Measurements from ENCODE around the gene ROBO1.

ROBO1 gene

GRCh38 chr3:78802562-78802930, 965.3 kb downstream of the ROBO1 start:
- Histone ChIP-seq H3K79me2 (ENCODE audit: insufficient read depth, low read length) (no peaks in the 10 kb centered on the region), H3K36me3 (ENCODE audit: low read length) (no peaks in the 10 kb centered on the region), H3K27me3 (ENCODE audit: low read length) (no peaks in the 10 kb centered on the region), H4K20me1 (ENCODE audit: low read depth, low read length) (no peaks in the 10 kb centered on the region), H3K9ac (ENCODE audit: low read length) (no peak overlapping the region), H3K4me2 (ENCODE audit: low read depth, low read length, poor library complexity, severe bottlenecking) (no peak overlapping the region), H3F3A (ENCODE audit: insufficient read depth) (no peaks in the 10 kb centered on the region), H2AFZ (ENCODE audit: low read depth, low read length, severe bottlenecking) (no peak overlapping the region), H3K9me3 (ENCODE audit: insufficient read depth, low read length) (no peaks in the 10 kb centered on the region), H3K27ac (ENCODE audit: low read depth, low read length) (no peak overlapping the region), H3K9me2 (replicated peaks; ENCODE audit: insufficient read depth, low read length) (no peaks in the 10 kb centered on the region), H3K4me3 (ENCODE audit: insufficient read depth, low read length, poor library complexity, severe bottlenecking) (no peak overlapping the region)
- TF ChIP-seq CTCF (IDR thresholded peaks at IDR 0.05; ENCODE audit: insufficient read depth, low read length, poor library complexity, severe bottlenecking) = no peak
- no peak for TF ChIP-seq EZH2phosphoT487 (conservative IDR thresholded peaks at IDR 0.05; ENCODE audit: low read length)

DNA sequence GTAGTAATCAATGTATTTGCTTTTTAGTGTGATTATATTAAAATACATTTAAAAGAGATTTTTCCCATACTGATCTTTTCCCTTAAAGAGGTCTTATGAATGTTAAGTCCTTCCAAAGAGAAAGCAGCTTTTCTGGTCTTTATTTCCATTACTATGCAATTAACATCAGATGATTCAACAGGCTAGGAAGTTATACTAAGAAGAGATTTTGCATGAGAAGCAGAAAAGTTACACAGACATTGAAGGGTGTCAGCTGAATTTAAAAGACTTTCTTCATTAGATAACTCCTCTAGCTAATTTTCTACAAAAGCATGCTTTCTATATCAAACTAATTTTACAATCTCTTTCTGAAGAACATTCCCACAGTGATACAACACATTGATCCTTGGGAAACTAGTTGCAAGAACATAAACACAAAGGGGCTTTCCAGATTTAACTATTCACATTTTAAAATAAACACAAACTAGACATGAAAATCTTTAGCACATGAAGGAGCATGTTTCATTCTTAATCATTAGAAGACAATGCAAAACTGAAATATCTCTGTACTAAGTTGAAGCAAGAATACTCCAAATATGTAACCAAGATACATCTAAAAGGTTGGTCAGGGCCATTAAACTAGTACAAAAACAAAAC, 965.8 kb downstream of the ROBO1 start:
- H3K4me3 ChIP-seq (ENCODE audit: insufficient read depth, low read length, poor library complexity, severe bottlenecking) = no peak overlapping the region
- H4K20me1 ChIP-seq (ENCODE audit: low read depth, low read length) = no peaks in the 10 kb centered on the region
- H3K9ac ChIP-seq (ENCODE audit: low read length) = no peak overlapping the region
- no peak overlapping the region for H3K27ac ChIP-seq (ENCODE audit: low read depth, low read length)
- no peaks in the 10 kb centered on the region for H3K36me3 ChIP-seq (ENCODE audit: low read length)
- no peaks in the 10 kb centered on the region for H3K79me2 ChIP-seq (ENCODE audit: insufficient read depth, low read length)
- H3K27me3 ChIP-seq (ENCODE audit: low read length) = no peaks in the 10 kb centered on the region
- H3K9me2 ChIP-seq (replicated peaks; ENCODE audit: insufficient read depth, low read length) = no peaks in the 10 kb centered on the region
- H3K9me3 ChIP-seq (ENCODE audit: insufficient read depth, low read length) = no peaks in the 10 kb centered on the region
- no peaks in the 10 kb centered on the region for H3F3A ChIP-seq (ENCODE audit: insufficient read depth)
- no peak overlapping the region for H2AFZ ChIP-seq (ENCODE audit: low read depth, low read length, severe bottlenecking)
- TF ChIP-seq CTCF (IDR thresholded peaks at IDR 0.05; ENCODE audit: insufficient read depth, low read length, poor library complexity, severe bottlenecking) = no peak
- TF ChIP-seq EZH2phosphoT487 (conservative IDR thresholded peaks at IDR 0.05; ENCODE audit: low read length) = no peak
- H3K4me2 ChIP-seq (ENCODE audit: low read depth, low read length, poor library complexity, severe bottlenecking) = no peak overlapping the region

- H3K4me2 ChIP-seq (ENCODE audit: low read depth, low read length, poor library complexity, severe bottlenecking) = no peak overlapping the region
- no peak overlapping the region for H3K4me3 ChIP-seq (ENCODE audit: insufficient read depth, low read length, poor library complexity, severe bottlenecking)
- TF ChIP-seq EZH2phosphoT487 (conservative IDR thresholded peaks at IDR 0.05; ENCODE audit: low read length) (no peak), CTCF (IDR thresholded peaks at IDR 0.05; ENCODE audit: insufficient read depth, low read length, poor library complexity, severe bottlenecking) (no peak)
- no peak overlapping the region for H3K27ac ChIP-seq (ENCODE audit: low read depth, low read length)
- no peaks in the 10 kb centered on the region for H3K36me3 ChIP-seq (ENCODE audit: low read length)
- no peaks in the 10 kb centered on the region for H4K20me1 ChIP-seq (ENCODE audit: low read depth, low read length)
- H3F3A ChIP-seq (ENCODE audit: insufficient read depth) = no peaks in the 10 kb centered on the region
- H3K9me3 ChIP-seq (ENCODE audit: insufficient read depth, low read length) = no peaks in the 10 kb centered on the region
- H3K27me3 ChIP-seq (ENCODE audit: low read length) = no peaks in the 10 kb centered on the region
- H3K9ac ChIP-seq (ENCODE audit: low read length) = no peak overlapping the region
- no peaks in the 10 kb centered on the region for H3K9me2 ChIP-seq (replicated peaks; ENCODE audit: insufficient read depth, low read length)
- no peaks in the 10 kb centered on the region for H3K79me2 ChIP-seq (ENCODE audit: insufficient read depth, low read length)
- no peak overlapping the region for H2AFZ ChIP-seq (ENCODE audit: low read depth, low read length, severe bottlenecking)
Measured at GRCh38 chr3:78799681-78800080, 968.1 kb downstream of the ROBO1 start.
